ENCODE data around the gene SF3B5.

Gene SF3B5

GRCh38 chr6:144127097-144127496 is 31.7 kb upstream of the SF3B5 start:
- no peak for TF ChIP-seq CTCF (conservative IDR thresholded peaks at IDR 0.05; ENCODE audit: low read depth, low read length)
- Histone ChIP-seq H3K4me3 (IDR thresholded peaks at IDR 0.05; ENCODE audit: insufficient read depth, low read depth, low read length) (no peak overlapping the region), H2AFZ (ENCODE audit: low read depth) (no peak overlapping the region), H3K36me3 (ENCODE audit: insufficient read depth) (no peaks in the 10 kb centered on the region), H3K79me2 (ENCODE audit: insufficient read depth, low read depth) (no peaks in the 10 kb centered on the region), H3K27ac (no peak overlapping the region), H3K9ac (no peak overlapping the region), H4K20me1 (ENCODE audit: insufficient read depth) (no peaks in the 10 kb centered on the region), H3K27me3 (ENCODE audit: insufficient read depth, low read depth) (no peaks in the 10 kb centered on the region), H3K4me2 (no peak overlapping the region), H3K4me1 (ENCODE audit: low read depth, poor library complexity, severe bottlenecking) (no peaks in the 10 kb centered on the region)

GRCh38 chr6:144123836-144124235 is 28.5 kb upstream of the SF3B5 start:
- H4K20me1 ChIP-seq (ENCODE audit: insufficient read depth), result no peaks in the 10 kb centered on the region
- H3K4me2 ChIP-seq, result no peak overlapping the region
- H2AFZ ChIP-seq (ENCODE audit: low read depth), result no peak overlapping the region
- TF ChIP-seq CTCF (conservative IDR thresholded peaks at IDR 0.05; ENCODE audit: low read depth, low read length), result no peak
- H3K4me3 ChIP-seq (IDR thresholded peaks at IDR 0.05; ENCODE audit: insufficient read depth, low read depth, low read length), result no peak overlapping the region
- no peaks in the 10 kb centered on the region for H3K27me3 ChIP-seq (ENCODE audit: insufficient read depth, low read depth)
- no peak overlapping the region for H3K9ac ChIP-seq
- no peaks in the 10 kb centered on the region for H3K36me3 ChIP-seq (ENCODE audit: insufficient read depth)
- no peak overlapping the region for H3K27ac ChIP-seq
- H3K79me2 ChIP-seq (ENCODE audit: insufficient read depth, low read depth), result no peaks in the 10 kb centered on the region
- no peaks in the 10 kb centered on the region for H3K4me1 ChIP-seq (ENCODE audit: low read depth, poor library complexity, severe bottlenecking)

GRCh38 chr6:144123421-144123820 is 28.0 kb upstream of the SF3B5 start:
- H3K4me1 ChIP-seq (ENCODE audit: low read depth, poor library complexity, severe bottlenecking), result no peaks in the 10 kb centered on the region
- no peaks in the 10 kb centered on the region for H3K36me3 ChIP-seq (ENCODE audit: insufficient read depth)
- no peaks in the 10 kb centered on the region for H4K20me1 ChIP-seq (ENCODE audit: insufficient read depth)
- H3K4me3 ChIP-seq (IDR thresholded peaks at IDR 0.05; ENCODE audit: insufficient read depth, low read depth, low read length), result no peak overlapping the region
- no peak overlapping the region for H2AFZ ChIP-seq (ENCODE audit: low read depth)
- no peak for TF ChIP-seq CTCF (conservative IDR thresholded peaks at IDR 0.05; ENCODE audit: low read depth, low read length)
- no peak overlapping the region for H3K9ac ChIP-seq
- H3K27me3 ChIP-seq (ENCODE audit: insufficient read depth, low read depth), result no peaks in the 10 kb centered on the region
- H3K4me2 ChIP-seq, result no peak overlapping the region
- no peak overlapping the region for H3K27ac ChIP-seq
- no peaks in the 10 kb centered on the region for H3K79me2 ChIP-seq (ENCODE audit: insufficient read depth, low read depth)

- Histone ChIP-seq H3K4me1 (ENCODE audit: low read depth, poor library complexity, severe bottlenecking) (no peaks in the 10 kb centered on the region), H3K27ac (no peak overlapping the region)
- no peak for TF ChIP-seq CTCF (conservative IDR thresholded peaks at IDR 0.05; ENCODE audit: low read depth, low read length)
These were observed 27.5 kb upstream of the SF3B5 start for GRCh38 chr6:144122861-144123260.

More at GRCh38 chr6:144122861-144123260, 27.5 kb upstream of the SF3B5 start:
- Histone ChIP-seq H2AFZ (ENCODE audit: low read depth) (no peak overlapping the region), H3K4me2 (no peak overlapping the region), H3K36me3 (ENCODE audit: insufficient read depth) (no peaks in the 10 kb centered on the region), H3K79me2 (ENCODE audit: insufficient read depth, low read depth) (no peaks in the 10 kb centered on the region), H3K27me3 (ENCODE audit: insufficient read depth, low read depth) (no peaks in the 10 kb centered on the region), H3K4me3 (IDR thresholded peaks at IDR 0.05; ENCODE audit: insufficient read depth, low read depth, low read length) (no peak overlapping the region), H4K20me1 (ENCODE audit: insufficient read depth) (no peaks in the 10 kb centered on the region), H3K9ac (no peak overlapping the region)
